GM18868 (cell line): ENCODE data around the gene EXD1.

ENCODE experiments used
- ATAC-seq: cut with Tn5 transposase; IDR thresholded peaks from one replicate; pipeline ENCODE4 v1.9.1; 2021; ENCODE audit warnings: mild to moderate bottlenecking, moderate library complexity; ENCODE audit not compliant: unreplicated experiment

EXD1 gene

DNA sequence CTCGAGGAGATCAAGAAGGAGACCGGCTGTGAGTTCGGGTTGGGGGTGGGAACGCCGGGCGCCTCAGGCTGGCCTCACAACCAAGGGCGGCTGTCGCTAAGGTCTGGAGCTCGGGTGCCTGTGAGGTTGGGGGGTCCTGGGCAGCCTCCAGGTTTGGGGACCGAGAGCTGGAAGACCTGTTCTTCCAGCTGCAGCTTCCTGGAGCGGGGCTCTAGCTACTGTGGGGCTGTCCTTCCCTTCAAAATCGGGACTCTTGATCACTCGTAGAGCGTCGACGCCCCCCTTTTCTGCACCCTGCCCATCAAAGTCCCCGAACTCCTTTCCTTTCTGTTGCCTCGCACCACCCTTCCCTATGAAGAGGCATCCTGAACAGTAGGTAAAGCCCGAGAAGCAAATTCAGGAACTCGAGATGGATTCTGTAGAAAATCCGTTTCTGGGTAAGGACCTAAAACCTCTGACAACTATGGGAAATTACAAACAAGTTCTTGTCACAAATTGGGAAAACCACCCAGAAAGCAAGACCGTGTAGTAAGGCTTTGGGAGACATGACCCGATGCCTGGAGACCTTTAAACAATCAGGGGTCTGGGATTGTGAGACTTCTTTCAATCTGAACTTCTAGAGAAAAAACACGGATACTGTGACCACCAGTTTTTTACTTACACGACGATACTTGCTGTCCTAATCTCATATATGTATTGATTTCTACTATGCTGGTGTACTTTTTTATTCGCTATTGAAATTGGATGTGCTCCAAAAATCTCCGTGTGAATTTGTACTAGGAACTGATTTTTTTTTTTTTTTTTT, 1.1 kb upstream of the EXD1 start:
- ATAC-seq = peak; percentile 44

DNA sequence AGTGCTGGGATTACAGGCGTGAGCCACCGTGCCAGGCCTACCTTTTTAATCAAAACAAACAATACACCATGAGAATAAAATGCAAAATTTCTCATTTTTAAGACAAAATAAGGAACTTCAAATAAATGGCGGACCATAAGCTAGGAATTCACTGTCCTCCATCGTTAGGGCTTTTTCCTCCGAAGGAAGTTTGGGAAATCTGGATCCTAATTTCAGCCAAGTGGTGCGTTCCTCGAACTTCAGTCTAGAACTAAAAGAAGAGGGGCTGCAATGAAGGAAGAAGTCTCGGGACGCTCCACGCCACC, 260 bp downstream of the EXD1 start:
- ATAC-seq = no peak

DNA sequence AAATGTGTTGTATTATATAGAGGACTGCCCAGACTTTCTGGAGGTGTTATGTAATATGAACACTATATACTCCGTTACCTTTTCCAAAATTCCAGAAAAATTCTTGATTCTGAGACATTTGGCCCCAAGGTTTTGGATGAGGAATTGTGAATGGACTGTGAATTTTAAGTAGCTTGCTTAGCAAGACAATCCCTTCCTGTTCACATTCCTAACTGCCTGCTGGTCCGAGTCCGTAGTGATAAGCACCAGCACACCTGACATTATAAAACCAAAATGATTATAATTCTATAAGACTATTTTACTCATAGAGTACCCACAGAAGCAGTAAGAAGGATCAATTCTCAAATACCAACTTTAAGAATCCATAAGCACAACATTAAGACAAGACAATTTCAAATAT, 11.2 kb downstream of the EXD1 start:
- no peak for ATAC-seq

DNA sequence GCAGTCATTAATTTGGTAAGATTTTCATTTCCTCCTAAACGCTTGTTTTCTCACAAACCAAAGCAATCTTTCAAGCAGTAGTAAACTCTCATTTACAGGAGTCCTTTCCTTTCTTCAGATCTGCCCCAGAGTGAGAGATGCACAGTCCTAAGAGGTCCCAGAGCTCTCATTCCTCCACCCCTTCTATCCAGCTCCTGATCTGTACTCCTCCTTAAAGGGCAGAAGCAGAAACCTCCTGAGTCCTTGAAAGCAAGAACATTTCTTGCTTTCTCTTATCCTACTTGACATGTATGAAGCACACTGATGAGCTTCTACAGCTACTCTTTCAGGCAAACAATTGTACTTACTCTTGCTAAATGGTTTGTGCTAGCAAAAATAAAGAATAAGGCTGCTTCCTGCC, 11.7 kb downstream of the EXD1 start:
- ATAC-seq = no peak

DNA sequence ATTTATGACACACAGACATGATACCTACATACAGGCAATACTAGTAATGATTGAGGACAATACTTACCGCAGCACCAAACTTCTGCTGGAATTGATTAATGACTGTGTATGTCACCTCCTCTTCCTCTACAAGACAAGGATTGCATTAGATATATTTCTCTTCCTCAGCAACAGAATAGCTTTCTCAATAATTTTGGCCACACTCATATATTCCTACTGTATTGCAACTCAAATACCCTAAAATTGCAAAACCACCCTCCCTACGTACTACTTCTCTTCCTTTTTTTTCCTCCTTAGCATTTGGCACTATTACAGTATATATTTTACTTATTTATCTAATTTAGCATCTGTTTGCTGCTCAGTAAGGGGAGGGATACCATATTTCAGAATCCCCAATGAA, 14.8 kb downstream of the EXD1 start:
- ATAC-seq = no peak

DNA sequence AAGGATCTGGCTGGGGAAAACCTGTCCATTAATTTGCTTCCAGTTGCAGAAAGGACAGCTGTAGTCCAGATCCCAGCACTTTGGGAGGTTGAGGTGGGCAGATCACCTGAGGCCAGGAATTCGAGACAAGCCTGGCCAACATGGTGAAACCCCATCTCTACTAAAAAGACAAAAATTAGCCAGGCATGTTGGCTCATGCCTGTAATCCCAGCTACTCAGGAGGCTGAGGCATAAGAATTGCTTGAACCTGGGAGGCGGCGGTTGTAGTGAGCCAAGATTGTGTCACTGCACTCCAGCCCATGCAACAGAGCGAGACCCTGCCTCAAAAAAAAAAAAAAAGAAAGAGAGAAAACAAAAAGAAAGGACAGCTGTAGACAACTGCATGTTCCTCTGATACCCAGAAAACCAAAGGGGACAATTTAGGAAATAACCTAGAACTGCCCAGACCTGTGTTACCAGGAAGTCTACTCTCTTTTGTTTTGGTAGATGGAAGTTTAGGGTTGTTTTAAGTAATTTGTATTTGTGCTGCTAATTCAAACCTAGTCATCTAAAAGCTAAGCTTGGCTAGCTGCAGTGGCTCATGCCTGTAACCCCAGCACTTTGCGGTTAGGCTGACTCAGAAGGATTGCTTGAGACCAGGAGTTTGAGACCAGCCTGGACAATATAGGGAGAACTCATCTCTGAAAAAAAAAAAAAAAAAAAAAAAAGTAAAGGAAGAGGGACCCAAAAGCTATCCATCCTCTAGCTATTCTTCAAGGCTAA, 22.7 kb downstream of the EXD1 start:
- no peak for ATAC-seq

DNA sequence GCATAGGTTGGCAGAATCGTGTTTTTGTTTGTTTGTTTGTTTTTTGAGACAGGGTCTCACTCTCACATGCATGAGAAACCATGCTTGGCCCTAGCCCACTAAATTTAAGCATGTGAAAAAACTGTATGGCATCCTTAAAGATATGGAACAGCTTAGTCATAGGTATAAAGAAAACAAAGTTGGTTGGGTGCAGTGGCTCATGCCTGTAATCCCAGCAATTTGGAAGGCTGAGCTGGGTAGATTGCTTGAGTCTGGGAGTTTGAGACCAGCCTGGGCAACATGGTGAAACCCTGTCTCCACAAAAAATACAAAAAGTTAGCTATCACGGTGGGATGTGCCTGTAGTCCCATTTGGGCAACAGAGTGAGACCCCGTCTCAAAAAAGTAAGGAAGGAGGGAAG, 25.2 kb downstream of the EXD1 start:
- no peak for ATAC-seq

DNA sequence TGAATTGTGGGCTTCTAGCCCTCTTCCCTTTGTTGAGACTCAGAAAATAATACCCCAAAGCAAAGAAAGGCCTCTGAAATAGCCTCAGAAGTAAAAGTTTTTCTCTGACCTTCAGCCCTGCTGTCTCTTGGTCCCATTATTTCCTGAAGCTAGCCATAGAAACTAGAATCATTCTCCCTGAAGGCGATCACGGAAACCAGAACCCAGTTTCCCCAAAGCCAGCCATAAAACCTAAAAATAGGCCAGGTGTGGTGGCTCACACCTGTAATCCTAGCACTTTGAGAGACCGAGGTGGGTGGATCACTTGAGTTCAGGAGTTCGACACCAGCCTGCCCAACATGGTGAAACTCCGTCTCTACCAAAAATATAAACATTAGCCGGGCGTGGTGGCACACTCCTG, 27.2 kb downstream of the EXD1 start:
- ATAC-seq = no peak

DNA sequence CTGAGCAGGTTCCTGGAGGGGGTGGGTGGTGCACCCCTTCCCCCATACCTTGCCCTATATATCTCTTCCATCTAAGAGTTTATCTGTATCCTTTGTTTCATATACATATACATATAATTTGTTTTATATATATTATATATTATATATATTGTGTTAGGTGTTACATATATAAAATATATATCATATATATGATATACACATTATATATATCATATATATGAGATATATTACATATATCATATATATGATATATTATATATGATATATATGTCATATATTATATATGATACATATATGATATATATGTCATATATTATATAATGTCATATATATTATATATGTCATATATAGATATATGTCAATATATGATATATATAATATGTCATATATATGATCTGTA, 31.1 kb downstream of the EXD1 start:
- ATAC-seq = no peak

DNA sequence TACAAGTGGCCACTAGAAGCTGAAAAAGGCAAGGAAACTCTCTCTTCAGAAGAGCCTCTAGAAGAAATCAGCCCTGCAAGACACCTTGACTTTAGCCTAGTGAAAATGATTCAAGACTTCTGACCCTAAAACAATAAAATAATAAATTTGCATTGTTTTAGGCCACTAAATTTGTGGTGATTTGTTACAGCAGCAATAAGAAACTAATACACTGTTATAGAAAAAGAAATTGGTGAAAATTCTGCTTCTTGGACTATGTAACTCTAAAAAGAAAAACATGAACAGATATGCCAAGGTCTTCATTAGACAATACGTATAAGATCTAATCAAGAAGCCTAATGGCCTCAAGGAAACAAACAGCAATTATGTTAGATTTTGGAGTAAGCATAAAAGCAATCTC, 36.1 kb downstream of the EXD1 start:
- no peak for ATAC-seq

DNA sequence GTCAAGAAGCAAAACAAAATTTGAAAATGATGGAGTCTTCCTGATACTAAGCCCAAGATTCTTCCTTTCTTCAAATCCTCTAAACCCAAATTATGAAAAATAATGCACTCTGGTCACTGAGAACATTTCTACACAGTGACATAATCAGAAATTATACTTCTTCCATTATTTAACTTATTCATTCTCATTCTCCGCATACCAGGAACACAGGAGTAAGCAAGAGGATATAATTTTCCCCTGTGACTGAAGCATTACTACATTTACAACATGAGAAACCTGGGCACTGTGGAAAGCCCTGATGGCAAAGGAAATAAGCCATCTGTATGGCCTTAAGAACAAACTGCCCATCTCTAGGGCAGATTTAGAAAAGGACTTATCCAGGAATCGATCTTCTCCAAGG, 47.0 kb downstream of the EXD1 start:
- ATAC-seq = no peak

DNA sequence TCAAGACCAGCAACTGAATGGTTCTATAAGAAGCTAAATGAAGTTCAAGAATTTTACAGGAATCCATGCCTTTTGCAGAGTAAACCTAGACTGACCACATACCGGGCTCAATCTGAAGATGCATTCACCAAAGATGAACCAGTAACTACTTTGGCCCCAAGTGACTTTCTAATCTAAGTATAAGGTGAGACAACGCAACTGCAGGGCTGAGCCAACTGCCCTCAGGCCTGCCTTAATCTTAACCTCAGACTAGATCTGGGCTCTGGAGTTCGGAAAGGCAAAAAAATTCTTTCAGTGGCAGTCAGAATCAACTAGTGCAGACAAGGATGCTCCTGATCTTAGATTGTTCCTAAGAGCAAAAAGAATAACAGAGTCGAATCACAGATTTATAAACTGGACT, 48.3 kb downstream of the EXD1 start:
- ATAC-seq = no peak

DNA sequence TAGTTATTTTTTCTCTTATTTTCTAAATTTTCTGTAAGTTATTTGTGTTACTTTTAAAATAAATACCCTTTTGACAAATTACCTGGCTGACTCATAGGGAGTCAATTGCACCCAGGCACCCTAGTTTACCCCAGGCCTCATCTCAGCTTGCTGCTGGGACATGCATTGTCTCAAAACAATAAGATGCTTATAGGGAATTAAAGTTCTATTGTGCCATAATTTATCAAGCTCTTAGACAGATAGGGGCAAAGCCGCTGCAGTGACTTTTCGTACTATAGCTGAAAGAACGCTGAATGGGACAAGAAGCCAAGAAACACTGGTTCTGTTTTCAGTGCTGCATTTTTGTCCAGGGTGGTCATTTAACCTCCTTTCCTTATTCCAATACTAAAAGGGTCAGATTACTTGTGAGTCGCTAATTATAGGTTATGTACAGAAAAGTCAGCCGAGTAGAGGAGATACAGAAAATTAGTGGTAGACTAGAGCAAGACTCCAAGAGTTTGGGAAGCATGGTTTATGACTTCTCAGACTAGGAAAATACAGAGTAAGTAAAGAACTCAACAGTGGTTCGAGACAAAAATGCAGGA, 50.3 kb downstream of the EXD1 start:
- ATAC-seq = no peak

DNA sequence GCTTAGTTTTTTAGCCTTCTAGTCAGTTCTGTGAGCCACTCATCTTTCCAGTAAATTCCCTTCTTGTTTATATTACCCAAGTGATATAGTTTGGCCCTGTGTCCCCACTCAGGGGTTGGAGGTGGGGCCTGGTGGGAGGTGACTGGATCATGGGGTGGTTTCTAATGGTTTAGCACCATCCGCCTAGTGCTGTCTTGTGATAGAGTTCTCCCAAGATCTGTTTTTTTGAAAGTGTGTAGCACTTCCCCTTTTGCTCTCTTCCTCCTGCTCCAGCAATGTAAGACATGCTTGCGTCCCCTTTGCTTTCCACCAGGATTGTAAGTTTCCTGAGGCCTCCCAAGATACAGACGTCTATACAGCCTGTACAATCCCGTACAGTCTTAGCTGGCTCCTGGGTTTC, 60.8 kb downstream of the EXD1 start:
- no peak for ATAC-seq

DNA sequence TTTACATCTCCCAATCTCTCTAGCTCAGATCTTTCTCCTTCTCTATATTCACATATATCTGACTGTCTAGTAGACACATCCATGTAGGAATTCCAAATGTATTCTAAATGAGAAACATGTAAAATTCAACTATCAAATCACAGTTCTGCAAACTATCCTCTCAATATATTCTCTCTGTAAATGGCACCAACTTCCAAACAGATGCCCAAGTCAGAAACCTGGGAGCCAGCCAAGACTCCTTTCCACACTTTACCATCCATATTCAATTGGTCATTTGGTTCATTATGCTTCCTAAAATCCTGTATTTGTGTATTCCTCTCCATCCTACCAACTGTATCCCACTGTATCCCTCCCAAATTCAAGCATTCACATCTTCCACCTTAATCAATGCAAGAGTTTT, 61.5 kb downstream of the EXD1 start:
- no peak for ATAC-seq

DNA sequence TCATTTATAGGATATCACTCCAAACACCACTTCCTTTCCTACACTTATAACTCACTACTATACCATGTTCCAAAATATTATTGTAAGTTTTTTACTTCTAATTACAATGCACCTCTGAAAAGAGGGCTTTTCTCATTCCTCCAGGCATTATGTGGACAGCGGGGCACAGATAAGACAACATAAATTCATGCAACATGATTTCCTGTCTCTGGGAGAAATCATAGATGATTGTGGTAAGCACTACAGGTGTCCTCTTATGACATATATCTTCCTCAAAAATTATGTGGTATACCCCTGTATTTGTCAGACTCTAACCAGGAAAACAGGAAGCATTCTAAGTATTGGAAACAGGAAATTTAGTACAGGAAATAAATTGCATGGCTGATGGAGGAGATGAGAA, 68.8 kb downstream of the EXD1 start:
- ATAC-seq = no peak

DNA sequence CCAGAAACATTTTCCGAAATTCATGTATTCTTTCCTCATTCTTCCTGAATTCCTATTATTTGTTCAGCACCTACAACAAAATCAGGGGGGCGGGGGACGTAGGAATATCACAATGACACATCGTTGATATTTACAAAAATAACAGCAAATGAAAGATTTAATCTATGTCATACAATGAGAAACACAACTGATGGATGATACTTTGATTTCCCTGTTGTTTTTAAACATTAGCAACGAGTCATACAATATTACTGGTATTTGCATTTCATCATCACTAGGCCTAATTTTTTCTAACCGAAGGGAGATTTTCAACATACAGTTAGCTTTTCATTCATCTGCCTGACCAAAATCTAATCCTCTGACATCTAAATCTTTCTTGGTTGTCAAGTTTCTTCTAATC, 69.2 kb downstream of the EXD1 start:
- no peak for ATAC-seq

DNA sequence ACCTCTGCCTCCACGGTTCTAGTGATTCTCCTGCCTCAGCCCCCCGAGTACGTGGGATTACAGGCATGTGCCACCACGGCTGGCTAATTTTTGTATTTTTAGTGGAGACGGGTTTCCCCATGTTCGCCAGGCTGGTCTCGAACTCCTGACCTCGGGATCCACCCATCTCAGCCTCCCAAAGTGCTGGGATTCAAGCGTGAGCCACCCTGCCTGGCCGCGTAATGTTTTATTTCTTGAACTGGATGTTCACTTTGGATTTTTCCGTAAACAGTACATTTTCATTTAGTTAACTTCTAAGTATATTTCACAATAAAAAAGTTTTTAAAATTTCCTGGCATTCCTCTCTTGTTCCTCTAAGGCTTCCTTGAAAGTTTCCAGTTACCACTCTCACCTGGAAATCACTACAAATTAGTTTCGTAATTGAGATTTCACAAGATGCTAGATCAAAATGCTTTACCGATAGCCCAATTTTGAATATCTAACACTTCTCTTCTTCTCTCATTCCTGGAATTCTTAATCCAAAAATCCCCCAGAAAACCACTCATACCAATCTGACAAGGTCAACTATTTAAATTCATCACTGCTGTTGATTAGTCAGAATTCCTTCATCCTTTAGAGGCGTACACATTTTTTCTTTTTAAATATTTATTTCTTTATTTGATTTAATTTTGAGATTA, 69.8 kb downstream of the EXD1 start:
- ATAC-seq = no peak

DNA sequence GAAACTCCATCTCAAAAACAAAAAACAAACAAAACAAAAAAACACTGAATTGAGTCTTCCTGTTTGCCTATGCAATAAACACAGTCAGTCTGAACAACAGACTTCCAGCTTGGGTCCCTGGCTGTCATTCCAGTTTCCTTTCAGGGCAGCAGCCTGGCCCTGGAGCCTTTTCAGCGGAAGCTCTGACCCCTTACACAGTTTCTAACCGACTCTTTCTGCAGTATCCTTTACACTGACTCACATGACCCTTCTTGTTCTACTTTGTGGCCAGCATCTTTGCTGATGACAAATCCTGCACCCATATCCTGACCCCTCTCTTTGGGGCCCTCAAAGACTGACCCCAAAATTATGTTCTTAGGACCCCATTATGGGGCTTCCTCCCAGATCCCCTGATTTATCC, 76.1 kb downstream of the EXD1 start:
- ATAC-seq = no peak

DNA sequence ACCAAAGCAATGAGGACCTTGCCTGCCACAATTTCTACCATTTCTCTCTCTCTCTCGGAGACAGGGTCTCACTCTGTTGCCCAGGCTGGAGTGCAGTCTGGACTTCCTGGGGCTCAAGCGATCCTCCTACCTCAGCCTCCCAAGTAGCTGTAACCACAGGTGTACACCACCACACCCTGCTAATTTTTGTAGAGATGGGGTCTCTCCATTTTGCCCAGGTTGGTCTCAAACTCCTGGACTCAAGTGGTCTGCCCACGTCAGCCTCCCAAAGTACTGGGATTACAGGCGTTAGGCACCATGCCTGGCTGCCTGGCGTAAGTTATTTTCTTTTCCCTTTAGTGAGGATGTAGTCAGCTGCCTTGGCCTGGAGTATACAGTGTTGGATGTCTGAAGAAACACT, 76.8 kb downstream of the EXD1 start:
- ATAC-seq = no peak

DNA sequence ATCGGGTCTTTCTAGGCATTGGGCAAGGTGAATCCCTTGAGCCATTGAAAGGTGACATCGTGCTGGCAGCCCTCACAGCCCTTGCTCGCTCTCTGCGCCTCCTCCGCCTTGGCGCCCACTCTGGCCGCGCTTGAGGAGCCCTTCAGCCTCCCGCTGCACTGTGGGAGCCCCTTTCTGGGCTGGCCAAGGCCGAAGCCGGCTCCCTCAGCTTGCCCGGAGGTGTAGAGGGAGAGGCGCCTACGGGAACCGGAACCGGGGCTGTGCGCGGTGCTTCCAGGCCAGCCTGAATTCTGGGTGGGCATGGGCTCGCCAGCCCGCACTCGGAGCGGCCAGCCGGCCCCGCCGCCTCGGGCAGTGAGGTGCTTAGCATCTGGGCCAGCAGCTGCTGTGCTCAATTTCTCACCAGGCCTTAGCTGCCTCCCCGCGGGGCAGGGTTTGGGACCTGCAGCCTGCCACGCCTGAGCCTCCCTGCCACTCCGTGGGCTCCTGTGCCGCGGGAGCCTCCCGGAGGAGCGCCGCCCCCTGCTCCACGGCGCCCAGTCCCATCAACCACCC, 79.0 kb downstream of the EXD1 start:
- no peak for ATAC-seq

DNA sequence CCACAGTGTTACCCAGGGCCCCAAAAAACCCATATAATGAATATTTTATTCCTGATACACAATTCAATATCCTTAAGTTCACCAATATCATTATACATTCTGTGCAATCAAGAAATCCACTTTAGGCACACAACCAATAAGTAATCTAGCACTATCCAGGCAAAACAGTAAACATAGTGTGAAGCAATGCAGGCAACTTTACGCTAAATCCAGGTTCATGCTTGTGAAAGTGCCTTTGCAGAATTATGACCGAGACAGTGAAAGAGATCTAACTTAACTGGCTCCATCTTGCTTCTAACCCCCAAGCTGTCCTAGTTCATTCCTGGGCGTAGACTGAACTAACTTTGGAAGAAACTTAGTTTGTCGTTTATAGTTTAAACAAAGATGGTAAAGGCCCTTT, 80.3 kb downstream of the EXD1 start:
- no peak for ATAC-seq
